OCI-LY3 (cell line): ENCODE measurements around the gene SYDE1.

ENCODE experiments used
- H2AFZ ChIP-seq: fragments of 200-600, 300-600 bp; shearing (Covaris generic); 2 replicates; pipeline ENCODE4 v1.6.0; 2014; ENCODE audit warnings: antibody characterized with exemption, low read depth, low read length
- H3K27ac ChIP-seq: fragments of 200-600, 300-600 bp; sonication (generic); 2 replicates; pipeline ENCODE4 v1.5.1; 2014; ENCODE audit warnings: mild to moderate bottlenecking, low read length, moderate library complexity, mixed read lengths
- H3K27me3 ChIP-seq: fragments of 200-600, 300-600 bp; sonication (generic); 2 replicates; pipeline ENCODE4 v1.6.1; 2014; ENCODE audit warnings: low read depth, low read length, mixed read lengths
- H3K36me3 ChIP-seq: fragments of 200-600, 300-600 bp; sonication (generic); replicated peaks from 2 replicates; pipeline ENCODE3; 2014; ENCODE audit warnings: low read depth, low read length, mixed read lengths
- H3K4me1 ChIP-seq: fragments of 300-600, 200-600 bp; sonication (generic); 2 replicates; pipeline ENCODE4 v1.6.1; 2014; ENCODE audit warnings: low read length, mixed read lengths
- H3K4me2 ChIP-seq: fragments of 200-600, 300-600 bp; sonication (generic); 2 replicates; pipeline ENCODE4 v1.6.1; 2014; ENCODE audit warnings: low read length, mixed read lengths
- H3K4me3 ChIP-seq: fragments of 300-600, 200-600 bp; sonication (generic); 2 replicates; pipeline ENCODE4 v1.5.1; 2014; ENCODE audit warnings: antibody characterized with exemption, mild to moderate bottlenecking, low read length, moderate library complexity
- H3K79me2 ChIP-seq: fragments of 300-600, 200-600 bp; shearing (Covaris generic); 2 replicates; pipeline ENCODE4 v1.6.1; 2014; ENCODE audit warnings: mild to moderate bottlenecking, low read length, mixed read lengths
- H3K9ac ChIP-seq: fragments of 300-600, 200-600 bp; shearing (Covaris generic); 2 replicates; pipeline ENCODE4 v1.6.0; 2014; ENCODE audit warnings: mild to moderate bottlenecking, low read length, moderate library complexity
- H3K9me3 ChIP-seq: fragments of 200-600, 300-600 bp; shearing (Covaris generic); 2 replicates; pipeline ENCODE4 v1.6.1; 2014; ENCODE audit warnings: low read length, mixed read lengths; ENCODE audit not compliant: insufficient read depth
- H4K20me1 ChIP-seq: fragments of 200-600, 300-600 bp; sonication (generic); 2 replicates; pipeline ENCODE4 v1.6.1; 2016; ENCODE audit warnings: low read length, mixed read lengths; ENCODE audit not compliant: insufficient read depth
- CTCF ChIP-seq: fragments of 200-600, 300-600 bp; sonication (generic); IDR thresholded peaks from 2 replicates; pipeline ENCODE4 v1.5.1; 2014; ENCODE audit warnings: antibody characterized with exemption, low read length, low read depth
- EZH2phosphoT487 ChIP-seq: fragments of 200-600 bp; shearing (Covaris generic); IDR thresholded peaks from 2 replicates; pipeline ENCODE4 v1.6.1; 2018; ENCODE audit warnings: antibody characterized with exemption, mixed run types, low read depth

The SYDE1 gene

GRCh38 chr19:15125232-15126067, 18.2 kb downstream of the SYDE1 start:
- H3K4me1 ChIP-seq = peaks cover 12% of the 10 kb centered on the region
- no peaks in the 10 kb centered on the region for H4K20me1 ChIP-seq
- peaks cover 20% of the 10 kb centered on the region for H3K79me2 ChIP-seq
- peak overlapping the region; percentile 63 for H3K27ac ChIP-seq
- H3K4me2 ChIP-seq = peak overlapping the region; percentile 79
- TF ChIP-seq CTCF (no peak), EZH2phosphoT487 (no peak)
- H3K36me3 ChIP-seq = peaks cover 9% of the 10 kb centered on the region
- H3K27me3 ChIP-seq = no peaks in the 10 kb centered on the region
- peak overlapping the region; percentile 83 for H3K4me3 ChIP-seq
- H2AFZ ChIP-seq = peak overlapping the region; percentile 75
- peak overlapping the region; percentile 82 for H3K9ac ChIP-seq
- no peaks in the 10 kb centered on the region for H3K9me3 ChIP-seq

- H3K27ac ChIP-seq = no peak overlapping the region
- H2AFZ ChIP-seq = no peak overlapping the region
- H3K4me2 ChIP-seq = peak overlapping the region; percentile 65
- peaks cover 8% of the 10 kb centered on the region for H3K36me3 ChIP-seq
- TF ChIP-seq CTCF (no peak), EZH2phosphoT487 (no peak)
- H3K27me3 ChIP-seq = no peaks in the 10 kb centered on the region
- H3K9ac ChIP-seq = peak overlapping the region; percentile 52
- no peaks in the 10 kb centered on the region for H4K20me1 ChIP-seq
- peaks cover 20% of the 10 kb centered on the region for H3K79me2 ChIP-seq
- H3K4me3 ChIP-seq = peak overlapping the region; percentile 67
- peaks cover 12% of the 10 kb centered on the region for H3K4me1 ChIP-seq
- H3K9me3 ChIP-seq = no peaks in the 10 kb centered on the region
Observed at GRCh38 chr19:15126131-15126910, 19.1 kb downstream of the SYDE1 start.

- no peak overlapping the region for H3K9ac ChIP-seq
- TF ChIP-seq EZH2phosphoT487 (no peak), CTCF (no peak)
- H3K4me1 ChIP-seq = peaks cover 12% of the 10 kb centered on the region
- no peaks in the 10 kb centered on the region for H3K9me3 ChIP-seq
- H3K36me3 ChIP-seq = no peaks in the 10 kb centered on the region
- H4K20me1 ChIP-seq = no peaks in the 10 kb centered on the region
- H3K27ac ChIP-seq = no peak overlapping the region
- peaks cover 15% of the 10 kb centered on the region for H3K79me2 ChIP-seq
- no peak overlapping the region for H2AFZ ChIP-seq
- H3K4me2 ChIP-seq = no peak overlapping the region
- H3K27me3 ChIP-seq = no peaks in the 10 kb centered on the region
- no peak overlapping the region for H3K4me3 ChIP-seq
Observed at GRCh38 chr19:15128162-15128770, 21.1 kb downstream of the SYDE1 start.
